SK-N-SH treated with all-trans-retinoic acid at 6 μM for 48 hours (cell line): ENCODE results near the gene AHCYL1.

Source experiments
- ISL1 ChIP-seq: fragments of 250-450 bp; sonication (Bioruptor Pico); IDR thresholded peaks from 2 replicates; pipeline ENCODE4 v2.1.2; 2022; ENCODE audit warnings: mild to moderate bottlenecking, moderate library complexity
- PATZ1 ChIP-seq: fragments of 250-450 bp; sonication (Bioruptor Pico); IDR thresholded peaks from 2 replicates; pipeline ENCODE4 v1.8.0; 2020; ENCODE audit warnings: mild to moderate bottlenecking, moderate library complexity, borderline replicate concordance
- SNAI2 ChIP-seq: fragments of 250-450 bp; sonication (Bioruptor Pico); IDR thresholded peaks from 2 replicates; pipeline ENCODE4 v1.5.0; 2020; ENCODE audit warnings: mild to moderate bottlenecking, moderate library complexity
- ZNF70 ChIP-seq: fragments of 450-650 bp; formaldehyde crosslinking; IDR thresholded peaks from 2 replicates; pipeline ENCODE4 v1.5.0; 2020; ENCODE audit warnings: mild to moderate bottlenecking, moderate library complexity

- no peak for TF ChIP-seq PATZ1 (CRISPR knock-in tag)
- TF ChIP-seq SNAI2 (CRISPR knock-in tag): no peak
- no peak for TF ChIP-seq ISL1 (CRISPR knock-in tag)
- no peak for TF ChIP-seq ZNF70
Measured at GRCh38 chr1:110035236-110035752, 50.7 kb downstream of the AHCYL1 start.
